NOMO-1 treated with dmso at 0.1 percent for 144 hours (cell line): ENCODE measurements around the gene PPP2R5E.
A peak's percentile ranks its signal among the peaks of the same experiment; 100 is the strongest.
"Not testable (repeated sequence)": the region's sequence is repeated elsewhere in the genome, so short reads cannot be mapped to it uniquely, and the experiment has no call there.

Experiments
- DNase-seq: peaks from one replicate; lab custom pipeline; 2025; ENCODE audit not compliant: unreplicated experiment; lab: John Stamatoyannopoulos, UW

PPP2R5E gene

DNA sequence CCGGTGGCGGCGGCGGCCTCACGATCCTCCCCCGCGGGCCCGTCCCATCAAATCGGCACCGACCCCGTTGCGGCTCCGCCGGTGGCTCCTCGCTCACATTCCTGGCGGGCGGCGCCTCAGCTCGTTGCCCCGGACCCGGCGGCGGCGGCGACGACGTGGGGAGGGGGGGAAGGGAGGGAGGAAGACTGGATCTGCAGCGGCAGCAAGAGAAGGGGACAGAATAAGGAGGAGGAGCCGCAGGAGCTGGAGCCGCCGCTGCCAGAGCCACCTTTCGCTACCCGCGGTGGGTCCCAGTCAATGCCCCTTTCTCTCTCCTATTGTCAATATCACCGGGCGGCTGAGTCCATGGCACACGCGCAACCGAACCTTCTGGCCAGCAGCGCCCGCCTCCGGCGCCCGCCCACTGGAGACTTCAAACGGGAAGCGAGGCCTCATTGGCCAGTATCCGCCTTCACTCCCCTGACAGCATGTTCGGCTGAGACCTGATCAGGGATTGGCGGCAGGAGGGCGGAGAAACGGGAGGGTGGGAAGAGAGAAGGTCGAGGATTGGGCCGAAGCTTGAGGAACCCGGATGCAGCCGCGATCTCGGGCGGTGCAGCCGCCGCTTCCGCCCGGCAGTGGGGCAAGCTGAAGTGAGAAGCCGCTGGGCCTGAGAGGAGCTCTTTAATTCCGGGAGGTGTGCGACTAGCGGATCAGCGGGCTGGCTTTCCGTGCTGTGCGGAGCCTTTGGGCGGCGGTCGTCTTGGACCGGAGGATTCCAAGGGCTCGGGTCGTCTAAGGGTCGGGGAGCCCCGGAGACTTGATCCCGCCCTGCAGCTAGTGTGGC, at the start of gene PPP2R5E:
Gene PPP2R5E, minus strand, starts transcription at position 378 of the 826 bp plus-strand sequence. CDS start 3,692 bp downstream, outside the sequence.
- DNase-seq: peak; percentile 98

DNA sequence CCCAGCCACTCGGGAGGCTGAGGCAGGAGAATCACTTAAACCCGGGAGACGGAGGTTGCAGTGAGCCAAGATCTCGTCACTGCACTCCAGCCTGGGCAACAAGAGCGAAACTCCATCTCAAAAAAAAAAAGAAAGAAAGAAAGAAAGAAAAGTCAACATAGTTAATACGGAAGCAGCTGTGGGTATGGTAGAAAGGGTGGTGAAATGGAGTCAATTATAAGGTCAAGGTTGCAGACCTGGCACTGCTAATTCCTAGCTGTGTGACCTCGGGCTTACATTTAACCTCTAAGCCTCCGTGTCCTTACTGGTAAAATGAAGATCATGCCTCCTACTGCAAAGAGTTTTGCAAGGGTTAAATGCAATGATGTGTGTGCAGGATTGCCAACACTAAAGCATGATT, 39.9 kb upstream of the PPP2R5E start:
- not testable (repeated sequence) for DNase-seq

DNA sequence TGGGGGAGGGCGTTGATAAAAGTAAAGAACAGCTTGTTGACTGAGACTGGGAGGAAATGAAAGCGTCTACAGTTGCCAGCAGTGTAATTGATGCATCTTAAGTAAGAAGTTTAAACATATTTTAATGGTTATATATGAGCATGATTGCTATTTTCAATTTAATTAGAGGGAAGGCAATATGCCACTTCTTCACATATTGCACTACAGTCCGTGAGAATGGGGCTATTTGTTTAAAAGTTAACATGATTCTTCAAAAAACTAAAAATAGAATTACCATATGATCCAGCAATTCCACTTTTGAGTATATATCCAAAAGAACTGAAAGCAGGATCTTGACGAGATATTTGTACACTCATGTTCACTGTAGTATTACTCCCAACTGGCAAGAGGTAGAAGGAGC, 38.3 kb upstream of the PPP2R5E start:
- no peak for DNase-seq

DNA sequence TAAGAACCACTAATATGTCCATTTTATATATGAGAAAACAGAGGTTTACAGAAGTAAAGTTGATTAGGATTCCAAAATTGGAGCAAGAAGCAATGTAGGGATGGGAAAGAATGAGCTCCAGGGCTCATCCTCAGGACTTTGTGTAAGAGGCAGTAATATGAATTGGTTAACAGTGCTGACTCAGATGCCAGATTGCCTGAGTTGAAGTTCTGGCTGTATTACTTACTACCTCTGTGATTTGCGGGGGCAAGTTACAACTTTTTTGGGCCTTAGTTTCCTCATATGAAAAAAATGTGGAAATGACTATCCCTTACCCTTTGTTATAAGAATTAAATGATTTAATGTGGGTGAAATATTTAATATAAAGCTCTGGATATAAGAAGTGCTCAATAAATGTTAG, 35.1 kb upstream of the PPP2R5E start:
- no peak for DNase-seq

DNA sequence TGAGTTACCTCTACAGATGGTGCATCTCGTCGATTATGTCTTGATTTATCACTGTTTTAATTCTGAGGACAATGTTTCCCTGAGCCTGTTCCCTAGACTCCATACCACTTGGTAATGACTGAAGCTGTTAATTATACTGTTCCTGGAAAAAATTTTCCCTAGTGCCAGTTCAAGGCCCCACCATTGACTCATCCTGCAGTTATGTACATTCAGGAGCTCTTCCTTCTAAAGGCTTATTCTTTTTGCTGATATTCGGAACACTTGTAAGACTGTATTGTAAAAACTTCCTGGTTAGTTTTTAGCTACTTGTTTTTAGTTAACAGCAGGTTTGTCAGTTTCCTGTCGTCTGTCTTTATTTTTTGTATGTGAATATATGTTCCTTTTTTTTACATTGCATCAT, 30.4 kb upstream of the PPP2R5E start:
- DNase-seq: no peak

DNA sequence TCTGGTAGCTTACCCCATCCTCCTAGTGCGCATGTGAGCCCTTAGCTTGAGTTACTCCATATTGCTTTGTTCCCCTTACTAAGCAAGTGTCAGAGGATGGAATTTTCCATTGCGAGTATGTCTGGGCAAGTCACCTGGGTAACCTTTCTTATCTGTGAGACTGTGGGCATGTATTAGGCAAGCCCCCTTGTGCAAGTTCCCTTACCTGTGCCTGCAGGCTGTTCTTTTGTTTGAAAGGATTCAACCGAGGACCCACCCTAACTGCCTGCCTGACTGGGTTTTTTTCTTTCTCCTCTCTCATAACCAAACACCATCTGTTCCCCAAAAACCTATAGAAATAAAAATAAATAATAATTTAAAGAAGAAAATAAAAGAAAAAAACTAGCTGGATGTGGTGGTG, 22.3 kb upstream of the PPP2R5E start:
- DNase-seq: no peak

DNA sequence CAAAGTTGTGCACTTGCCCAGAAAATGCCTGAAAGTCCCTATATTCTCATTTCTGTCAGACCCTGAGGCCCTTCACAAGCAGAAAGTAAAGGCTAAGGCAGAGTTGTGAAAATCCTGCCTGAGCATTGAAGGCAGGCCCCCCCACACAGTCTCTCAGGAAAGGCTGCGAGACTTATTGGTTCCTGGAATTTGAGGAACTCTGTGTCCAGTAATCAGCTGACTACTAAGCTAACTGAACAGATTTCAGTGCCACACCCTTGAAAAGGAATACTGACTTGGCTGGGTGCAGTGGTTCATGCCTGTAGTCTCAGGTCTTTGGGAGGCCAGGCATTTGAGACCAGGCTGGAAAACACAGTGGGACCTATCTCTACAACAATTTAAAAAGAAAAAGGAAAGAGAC, 21.1 kb upstream of the PPP2R5E start:
- DNase-seq: no peak

DNA sequence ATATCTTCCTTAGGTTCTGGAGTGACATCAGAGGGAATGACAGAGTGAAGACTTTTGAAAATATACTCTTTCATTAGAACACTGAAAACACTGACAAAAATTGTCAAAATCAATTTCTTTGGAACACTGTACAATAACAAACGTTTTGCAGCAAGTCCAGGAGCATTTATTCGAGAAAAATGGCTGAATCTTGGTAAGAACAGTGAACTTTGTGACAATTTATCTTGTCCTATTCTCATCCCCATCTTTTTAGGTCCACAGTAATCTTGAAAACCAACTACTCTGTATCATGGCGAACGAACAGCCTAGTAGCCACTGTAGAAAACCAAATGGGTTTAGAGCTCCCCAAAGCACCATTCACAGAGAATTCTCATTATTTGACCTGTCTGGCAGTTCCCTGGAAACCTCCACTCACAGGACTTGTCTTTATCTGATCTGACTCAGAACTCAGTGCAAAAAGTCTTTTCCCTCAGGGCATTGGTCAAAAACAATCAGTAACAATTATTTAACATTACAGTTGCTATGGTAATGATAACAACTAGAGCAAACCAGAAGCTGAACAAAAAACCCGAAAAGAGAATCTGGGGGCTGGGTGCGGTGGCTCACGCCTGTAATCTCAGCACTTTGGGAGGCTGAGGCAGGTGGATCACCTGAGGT, 20.3 kb upstream of the PPP2R5E start:
- DNase-seq: no peak

DNA sequence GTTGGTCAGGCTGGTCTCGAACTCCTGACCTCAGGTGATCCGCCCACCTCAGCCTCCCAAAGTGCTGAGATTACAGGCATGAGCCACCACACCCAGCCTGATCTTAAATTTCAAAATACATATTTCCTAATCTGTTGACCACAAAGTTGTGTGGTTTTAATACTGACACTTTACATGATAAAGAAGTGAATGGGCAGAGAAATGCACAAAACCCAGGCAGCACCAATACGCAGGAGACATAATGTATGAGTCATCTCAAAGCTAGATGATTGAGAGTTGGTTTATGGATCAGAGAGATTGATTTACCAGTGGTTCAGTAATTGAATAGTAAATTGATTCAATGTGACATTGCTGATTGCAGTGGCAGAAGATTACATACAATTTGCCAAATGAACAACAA, 19.2 kb upstream of the PPP2R5E start:
- no peak for DNase-seq

DNA sequence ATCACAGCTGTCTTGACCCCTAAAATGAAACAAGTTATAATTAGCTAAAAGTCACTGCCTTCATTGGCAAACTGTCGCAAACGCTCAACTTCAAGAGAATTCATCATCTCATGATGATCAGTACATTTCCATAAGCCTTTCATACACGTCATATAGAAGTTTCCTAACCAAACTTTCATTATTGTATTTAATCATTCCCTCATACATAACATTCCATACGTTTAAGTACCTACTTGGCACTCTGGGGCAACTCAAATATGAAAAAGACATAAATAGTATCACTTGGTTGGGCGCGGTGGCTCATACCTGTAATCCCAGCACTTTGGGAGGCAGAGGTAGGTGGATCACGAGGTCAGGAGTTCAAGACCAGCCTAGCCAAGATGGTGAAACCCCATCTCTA, 12.4 kb upstream of the PPP2R5E start:
- DNase-seq: no peak

DNA sequence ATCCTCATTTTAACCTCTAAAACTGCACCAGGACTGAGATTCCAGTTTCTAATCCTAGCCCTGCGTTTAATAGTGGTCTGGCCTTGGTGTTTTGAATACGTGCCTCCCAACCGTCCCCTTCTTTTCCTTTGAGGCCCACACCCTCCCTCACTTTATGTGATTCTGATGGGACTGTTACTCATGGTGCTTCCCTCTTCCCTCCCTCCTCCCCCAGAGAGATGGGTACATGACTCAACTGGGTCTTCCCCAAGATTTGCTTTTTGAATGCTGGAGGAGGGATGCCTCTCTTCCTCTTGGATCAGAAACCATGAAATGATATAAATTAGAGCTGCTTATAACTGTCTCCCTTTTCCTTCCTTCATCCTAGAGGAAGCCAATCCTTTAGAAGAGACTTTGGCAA, 8.2 kb upstream of the PPP2R5E start:
- no peak for DNase-seq

DNA sequence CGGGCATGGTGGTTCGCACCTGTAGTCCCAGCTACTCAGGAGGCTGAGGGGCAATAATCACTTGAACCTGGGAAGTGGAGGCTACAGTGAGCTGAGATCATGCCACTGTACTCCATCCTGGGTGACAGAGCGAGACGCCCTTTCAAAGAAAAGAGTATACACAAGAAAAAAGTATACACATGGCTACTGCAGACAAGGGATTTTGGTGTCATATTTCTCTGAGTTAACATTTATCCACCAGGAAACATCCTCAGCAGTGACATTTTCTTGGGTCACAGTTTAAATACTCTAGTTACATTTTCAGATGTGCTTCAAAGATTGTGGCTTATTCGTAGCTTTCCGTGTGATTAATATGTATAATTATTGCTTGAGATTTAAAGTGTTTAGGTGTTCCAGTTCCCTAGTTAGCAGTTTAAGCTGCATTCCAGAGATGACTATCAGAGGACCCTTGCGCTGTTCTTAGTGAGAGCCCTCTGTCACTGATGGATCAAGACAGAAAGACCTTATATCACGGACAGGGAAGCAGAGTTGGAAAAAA, 4.7 kb upstream of the PPP2R5E start:
- no peak for DNase-seq

DNA sequence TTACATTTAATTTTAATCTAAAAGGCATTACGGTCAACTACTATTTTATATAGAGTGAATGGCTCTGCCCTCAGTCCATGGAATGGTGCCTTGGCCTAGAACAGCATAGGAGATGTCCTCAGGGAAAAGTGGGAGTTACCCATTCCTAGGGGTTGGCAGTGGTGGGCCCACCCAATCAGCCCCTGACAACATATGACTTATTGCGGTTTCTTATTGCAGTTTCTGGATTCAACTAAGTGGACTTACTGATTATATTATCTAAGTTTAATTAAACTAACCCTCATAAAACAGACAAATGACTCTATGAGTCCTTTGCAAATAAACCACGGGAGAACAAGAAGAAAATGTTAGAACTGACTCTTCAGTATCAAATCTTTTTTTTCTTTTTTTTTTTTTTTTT, 2.3 kb upstream of the PPP2R5E start:
- no peak for DNase-seq

DNA sequence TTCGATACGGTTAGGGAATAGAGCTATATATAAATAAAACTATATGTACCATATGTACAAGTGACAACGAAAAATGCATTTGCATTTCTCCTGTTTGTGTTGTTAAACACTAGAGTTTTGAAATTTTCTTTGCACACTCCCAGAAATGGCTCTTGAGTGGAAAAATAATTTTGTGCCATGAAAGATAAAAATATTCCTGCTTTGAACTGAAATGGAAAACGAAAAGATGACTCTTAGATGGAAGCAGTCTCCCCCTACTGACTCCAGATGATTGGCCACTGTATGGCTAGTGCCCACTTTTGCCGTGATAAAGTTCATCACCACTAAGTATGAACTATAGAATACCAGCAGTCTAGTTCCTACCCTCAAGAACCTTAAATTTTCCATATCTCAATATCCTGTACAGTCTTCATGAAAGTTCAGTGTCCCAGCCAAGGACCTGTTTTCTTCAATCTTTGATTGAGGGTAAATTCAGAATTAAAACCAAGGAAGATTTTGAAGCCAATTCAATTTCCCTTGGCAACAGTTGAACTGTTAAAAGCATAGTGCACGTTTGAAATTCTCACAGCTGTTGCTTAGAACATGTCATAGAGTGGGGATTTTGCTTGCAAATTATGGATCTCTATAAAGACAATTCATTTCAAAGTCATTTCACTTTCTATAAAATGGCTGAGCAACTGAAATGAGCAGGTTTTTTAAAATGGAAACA, 1.6 kb upstream of the PPP2R5E start:
- DNase-seq: no peak

DNA sequence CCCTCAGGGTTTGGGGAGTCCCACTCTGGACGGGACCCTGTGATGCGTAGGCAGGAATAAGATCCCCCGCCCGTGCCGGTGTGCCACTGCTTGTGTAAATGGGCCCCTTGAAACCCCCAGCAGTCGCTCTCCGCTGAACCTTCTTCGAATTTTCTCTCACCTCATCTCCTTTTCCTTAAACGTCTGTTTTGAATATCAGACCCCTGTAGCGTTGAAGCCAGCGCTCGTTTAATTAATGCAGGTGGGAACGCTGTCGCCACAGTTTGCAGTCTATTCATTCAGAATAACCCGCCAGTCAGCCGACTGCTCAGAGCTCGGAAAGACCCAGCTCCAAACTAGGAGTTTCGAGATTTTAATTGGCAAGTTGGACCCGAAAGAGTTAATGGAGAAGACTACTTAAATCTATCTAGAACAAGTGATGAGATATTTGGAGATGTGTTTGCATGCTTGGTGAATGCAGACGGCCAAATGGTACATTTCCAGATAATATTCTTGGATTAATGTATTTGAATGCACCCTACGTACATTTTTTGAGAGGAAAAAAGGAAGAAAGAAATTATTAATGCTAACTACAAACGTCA, 739 bp upstream of the PPP2R5E start:
- no peak for DNase-seq

DNA sequence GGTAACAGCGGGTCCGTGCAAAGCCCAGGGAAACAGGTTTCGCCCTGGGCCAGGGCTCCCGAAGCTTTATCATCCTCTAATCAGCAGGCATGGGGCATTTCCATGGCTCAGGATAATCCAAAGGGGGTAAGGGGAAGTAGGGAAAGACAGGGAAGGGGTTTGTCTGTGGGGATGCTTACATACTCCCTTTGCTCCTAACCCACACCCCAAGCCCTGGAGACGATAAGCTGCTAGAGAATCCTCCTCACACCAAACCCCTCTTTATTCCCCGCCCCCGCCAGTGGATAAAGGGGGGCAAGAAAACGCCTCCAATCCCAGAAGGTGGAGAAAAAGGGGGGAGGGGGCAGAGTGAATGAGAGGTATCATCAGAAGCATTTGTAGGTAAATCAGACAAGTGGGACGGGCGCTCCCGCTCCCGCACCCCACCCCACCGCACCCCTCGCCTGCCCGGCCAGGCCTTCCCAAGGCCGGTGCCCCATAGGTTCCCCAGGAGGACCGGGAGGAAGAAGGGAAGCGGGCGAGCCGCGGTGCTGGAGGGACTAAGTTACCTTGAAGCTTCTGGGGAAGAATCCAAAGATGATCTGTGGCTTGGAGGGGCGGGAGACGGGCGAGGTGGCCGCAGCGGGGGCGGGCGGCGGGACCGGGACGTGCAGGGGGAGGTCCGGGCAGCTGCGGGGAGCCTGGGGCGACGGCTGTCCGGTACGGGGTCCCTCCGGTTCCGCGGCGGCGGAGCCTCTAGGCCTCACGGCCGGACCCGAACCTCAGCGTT, 762 bp downstream of the PPP2R5E start:
- no peak for DNase-seq

DNA sequence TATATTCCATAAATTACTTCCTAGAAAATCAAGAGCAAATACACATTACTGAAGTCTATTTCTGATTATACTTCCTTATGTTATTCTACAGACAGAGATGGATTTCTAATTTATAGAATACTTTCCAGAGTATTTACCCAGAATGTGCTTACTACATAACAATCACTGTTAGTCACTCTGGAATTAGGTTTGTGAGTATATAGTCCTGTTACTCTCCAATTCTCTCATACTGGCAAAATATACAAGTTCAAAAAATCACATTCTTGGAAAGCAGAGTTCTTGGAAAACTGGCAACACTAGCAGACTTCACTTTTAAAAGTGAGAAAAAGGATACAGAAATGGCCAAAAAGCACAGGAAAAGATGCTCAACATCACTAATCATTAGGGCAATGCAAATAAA, 7.3 kb downstream of the PPP2R5E start:
- DNase-seq: no peak

DNA sequence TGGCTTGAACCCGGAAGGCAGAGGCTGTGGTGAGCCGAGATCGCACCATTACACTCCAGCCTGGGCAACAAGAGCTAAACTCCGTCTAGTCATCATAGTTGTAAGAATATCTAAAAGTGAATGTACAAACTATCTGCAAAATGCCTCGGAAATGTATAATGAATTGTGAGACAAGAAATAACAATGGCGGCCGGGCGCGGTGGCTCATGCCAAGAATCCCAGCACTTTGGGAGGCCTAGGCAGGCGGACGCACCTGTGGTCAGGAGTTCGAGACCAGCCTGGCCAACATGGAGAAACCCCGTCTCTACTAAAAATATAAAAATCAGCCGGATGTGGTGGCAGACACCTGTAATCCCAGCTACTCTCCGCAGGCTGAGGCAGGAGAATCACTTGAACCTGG, 9.7 kb downstream of the PPP2R5E start:
- no peak for DNase-seq

DNA sequence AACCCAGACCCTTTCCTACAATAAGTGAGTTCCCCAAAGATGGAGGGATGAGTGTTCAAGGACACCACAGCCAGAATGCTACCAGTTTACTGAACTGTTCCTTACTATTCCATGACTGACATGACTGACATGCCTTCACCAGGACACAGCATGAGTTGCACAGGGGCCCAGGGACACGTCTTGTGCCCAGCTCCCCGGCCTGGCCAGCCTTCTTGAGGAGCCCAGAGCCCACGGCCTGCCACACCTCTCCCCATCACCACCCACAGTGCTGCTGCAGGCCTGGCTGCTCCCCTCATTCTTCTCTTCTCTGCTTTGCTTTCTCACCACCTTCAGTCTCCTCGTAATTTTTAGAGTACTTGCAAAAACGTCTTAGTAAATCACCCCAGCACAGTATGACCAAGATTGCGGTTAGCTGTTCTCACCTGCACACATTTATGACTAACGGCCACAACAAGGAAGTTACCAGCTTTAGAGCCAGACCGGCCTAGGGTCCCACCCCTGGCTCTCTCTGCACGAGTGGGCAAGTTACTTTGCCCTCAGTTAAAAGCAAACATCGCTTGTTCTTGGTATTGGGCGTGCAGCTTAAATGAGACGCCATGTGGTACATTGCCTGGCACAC, 18.5 kb downstream of the PPP2R5E start:
- DNase-seq: no peak

DNA sequence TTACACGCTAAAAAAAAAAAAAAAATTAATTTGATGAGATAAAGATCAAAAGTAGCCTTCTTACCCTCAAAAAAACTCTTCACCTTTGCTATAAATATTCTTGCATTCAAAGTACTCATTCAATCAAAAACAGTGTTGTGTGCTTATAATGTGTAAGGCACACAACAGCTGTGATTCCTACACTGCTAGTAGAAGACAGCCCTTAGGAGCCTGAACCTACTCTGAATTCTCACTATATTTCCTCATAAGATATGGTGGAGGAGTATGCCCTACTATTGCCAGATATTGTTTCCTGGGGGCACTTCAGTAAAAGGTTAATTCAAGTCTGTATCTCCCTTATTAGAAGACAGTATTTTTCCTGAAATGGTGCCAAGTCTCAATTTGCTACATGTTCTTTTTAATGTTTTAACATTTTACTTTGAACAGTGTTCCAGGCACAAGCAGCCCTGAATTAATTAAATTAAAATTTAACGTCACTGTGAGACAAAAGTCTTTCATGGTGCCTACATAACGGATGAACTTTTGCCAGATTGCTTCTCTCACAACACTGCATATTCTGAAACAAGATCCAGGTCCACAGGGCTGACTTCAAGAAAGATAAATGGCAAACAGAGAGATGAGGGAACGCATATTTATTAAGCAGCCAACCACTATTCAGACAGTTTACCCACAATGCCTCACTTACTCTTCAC, 19.3 kb downstream of the PPP2R5E start:
- no peak for DNase-seq
